AG09319 (cell line): ENCODE measurements around the gene PCBP3.

ENCODE experiments used
- DNase-seq: peaks from one replicate; pipeline ENCODE4 v3.0.0-alpha.2; 2010; ENCODE audit warnings: low read depth; ENCODE audit errors: extremely low read depth
- TF ChIP-seq, protein P1 (sequence below): IDR thresholded peaks from 2 replicates; pipeline ENCODE4 v1.5.1; 2011; ENCODE audit warnings: low read depth, mild to moderate bottlenecking, inconsistent platforms, low read length, moderate library complexity

Gene PCBP3

DNA sequence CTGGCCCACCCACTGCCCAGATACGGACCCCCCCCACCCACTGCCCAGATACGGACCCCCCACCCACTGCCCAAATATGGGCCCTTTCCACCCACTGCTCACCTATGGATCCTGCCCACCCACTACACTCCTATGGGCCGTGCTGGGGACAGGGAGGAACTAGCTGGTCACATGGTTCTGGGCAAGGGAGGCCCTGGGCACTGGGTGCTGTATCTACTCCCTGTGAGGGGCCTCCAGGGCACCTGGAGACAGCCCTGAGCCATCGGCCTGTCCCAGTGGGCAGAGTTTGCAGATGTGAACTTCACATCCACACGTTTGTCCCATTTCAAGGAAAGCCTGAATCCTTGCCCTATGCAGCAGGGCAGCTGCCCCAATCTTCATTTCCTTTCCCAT lies 266.6 kb downstream of the PCBP3 start:
- TF ChIP-seq, protein P1, sequence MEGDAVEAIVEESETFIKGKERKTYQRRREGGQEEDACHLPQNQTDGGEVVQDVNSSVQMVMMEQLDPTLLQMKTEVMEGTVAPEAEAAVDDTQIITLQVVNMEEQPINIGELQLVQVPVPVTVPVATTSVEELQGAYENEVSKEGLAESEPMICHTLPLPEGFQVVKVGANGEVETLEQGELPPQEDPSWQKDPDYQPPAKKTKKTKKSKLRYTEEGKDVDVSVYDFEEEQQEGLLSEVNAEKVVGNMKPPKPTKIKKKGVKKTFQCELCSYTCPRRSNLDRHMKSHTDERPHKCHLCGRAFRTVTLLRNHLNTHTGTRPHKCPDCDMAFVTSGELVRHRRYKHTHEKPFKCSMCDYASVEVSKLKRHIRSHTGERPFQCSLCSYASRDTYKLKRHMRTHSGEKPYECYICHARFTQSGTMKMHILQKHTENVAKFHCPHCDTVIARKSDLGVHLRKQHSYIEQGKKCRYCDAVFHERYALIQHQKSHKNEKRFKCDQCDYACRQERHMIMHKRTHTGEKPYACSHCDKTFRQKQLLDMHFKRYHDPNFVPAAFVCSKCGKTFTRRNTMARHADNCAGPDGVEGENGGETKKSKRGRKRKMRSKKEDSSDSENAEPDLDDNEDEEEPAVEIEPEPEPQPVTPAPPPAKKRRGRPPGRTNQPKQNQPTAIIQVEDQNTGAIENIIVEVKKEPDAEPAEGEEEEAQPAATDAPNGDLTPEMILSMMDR = no peak
- no peak for DNase-seq

DNA sequence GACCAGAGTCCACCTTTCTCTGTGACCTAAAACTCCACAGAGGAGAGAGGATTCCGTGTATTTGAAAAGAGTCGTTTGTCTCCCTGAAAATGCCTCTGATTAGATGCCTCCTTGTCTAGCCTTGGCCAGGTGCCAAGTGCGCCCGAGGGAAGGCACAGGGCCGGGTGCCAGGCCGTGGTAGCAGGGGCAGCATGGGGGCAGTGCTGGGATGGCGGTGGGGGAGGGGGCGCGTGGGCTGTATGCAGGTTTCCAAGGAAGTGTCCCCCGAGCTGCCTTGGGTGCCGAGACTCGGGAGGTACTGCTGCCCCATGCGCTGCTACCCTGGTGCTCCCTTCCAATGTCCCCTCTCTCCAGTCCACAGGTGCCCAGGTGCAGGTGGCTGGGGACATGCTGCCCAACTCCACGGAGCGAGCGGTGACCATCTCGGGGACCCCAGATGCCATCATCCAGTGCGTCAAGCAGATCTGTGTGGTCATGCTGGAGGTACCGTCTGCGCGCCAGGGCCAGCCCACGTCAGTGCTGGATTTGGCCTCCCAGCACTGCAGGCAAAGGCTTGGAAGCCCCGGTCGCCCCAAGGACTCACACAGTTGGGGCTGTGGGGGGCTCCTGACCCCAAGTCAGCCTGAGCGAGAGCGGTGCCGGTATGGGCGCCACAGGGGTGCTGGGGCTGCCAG lies 267.2 kb downstream of the PCBP3 start:
- DNase-seq = no peak
- TF ChIP-seq, protein P1 = no peak

DNA sequence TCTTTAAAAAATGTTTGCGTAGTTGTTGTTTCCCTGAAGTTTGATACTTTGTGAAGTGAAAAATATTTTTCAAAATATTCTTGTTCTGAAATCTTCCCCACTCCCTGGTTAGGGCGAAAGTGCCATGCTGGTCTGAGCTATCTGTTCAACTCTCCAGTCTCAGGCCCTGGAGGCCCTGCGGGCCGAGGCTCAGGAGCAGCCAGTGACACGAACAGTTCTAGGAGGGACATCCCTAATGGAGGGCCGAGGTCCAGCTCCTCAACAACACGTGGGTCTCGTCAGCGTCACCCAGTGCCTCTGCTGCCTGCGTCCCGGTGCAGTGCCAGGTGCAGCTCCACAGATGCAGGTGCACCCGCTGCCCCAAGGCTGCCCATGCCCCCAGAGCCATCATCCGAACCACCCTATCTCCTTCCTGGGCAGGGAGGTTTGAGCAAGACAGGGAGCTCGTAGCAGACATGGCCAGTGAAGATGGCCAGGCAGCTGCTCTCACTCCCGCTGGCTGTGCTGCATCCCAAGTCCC lies 268.3 kb downstream of the PCBP3 start:
- TF ChIP-seq, protein P1 = no peak

DNA sequence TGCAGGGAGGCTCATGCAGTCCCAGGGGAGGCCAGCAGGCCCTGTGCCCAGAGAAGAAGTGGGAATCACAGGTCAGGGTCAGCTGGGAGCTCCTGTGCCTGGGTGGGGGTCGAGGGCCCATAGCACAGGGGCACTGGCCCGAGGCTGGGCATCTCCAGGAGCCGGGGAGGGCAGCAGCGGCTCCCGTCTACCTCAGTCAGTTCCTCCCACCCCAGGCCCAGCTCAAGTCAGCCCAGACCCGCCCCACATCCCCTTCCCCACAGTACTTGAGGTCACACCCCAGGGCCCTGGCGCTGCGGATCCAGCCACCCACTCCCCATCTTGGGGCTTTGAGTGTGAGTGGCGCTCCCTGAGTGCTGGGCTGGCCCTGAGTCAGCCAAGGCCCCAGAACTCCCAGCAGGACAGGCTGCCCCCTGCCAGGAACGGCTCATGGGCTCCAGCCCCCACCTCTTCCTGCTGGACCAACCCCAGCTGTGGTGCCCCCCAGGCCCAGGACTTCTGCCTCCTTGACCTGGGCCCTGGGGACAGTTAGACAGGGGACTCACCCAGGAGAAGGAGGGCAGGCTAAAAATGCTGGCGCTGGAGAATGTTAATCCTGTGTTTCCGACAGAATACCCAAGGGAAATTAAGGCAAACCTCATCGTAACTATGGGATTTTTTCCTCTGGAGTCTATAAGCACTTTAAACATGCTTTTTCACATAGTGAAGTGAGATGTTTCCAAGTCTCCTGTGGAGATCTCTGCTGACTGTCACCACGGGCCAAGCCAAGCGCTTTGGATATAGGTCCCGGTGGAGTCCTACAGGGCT lies 269.3 kb downstream of the PCBP3 start:
- DNase-seq = no peak
- TF ChIP-seq, protein P1 = no peak

More for the DNA sequence above, 268.3 kb downstream of the PCBP3 start:
- DNase-seq = no peak

DNA sequence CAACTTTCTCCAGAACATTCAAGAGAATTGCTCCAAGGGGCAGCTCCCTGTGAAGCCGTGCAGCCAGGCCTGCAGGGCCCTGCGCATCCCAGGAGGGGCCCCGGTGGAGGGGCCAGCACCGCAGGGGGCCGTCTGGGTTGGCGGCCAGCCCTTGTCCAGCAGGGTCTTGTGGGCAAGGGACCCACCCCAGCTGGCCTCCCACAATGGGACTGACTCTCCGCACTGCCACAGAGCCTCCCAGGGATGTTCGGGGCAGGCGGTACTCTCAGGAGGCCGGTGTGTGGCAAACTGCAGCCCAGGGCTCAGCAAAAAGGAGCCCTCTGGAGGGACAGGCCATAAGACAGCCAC lies 269.9 kb downstream of the PCBP3 start:
- TF ChIP-seq, protein P1 = no peak
- no peak for DNase-seq

DNA sequence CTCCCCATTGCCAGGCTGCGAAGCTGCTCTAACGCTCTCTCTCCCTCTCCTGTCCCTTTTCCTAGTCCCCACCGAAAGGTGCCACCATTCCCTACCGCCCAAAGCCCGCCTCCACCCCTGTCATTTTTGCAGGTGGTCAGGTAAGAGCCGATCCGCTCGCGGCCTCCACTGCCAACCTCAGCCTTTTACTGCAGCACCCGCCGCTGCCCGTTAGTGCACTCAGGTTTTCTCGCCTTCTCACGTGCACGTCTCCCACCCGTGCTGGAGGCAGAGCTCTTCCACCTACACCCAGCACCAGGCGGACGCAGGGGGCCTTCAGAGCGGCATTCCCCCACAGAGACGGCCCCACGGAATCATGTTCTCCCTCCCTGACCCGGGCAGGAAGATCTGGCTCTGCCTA lies 270.4 kb downstream of the PCBP3 start:
- no peak for DNase-seq
- TF ChIP-seq, protein P1 = no peak

DNA sequence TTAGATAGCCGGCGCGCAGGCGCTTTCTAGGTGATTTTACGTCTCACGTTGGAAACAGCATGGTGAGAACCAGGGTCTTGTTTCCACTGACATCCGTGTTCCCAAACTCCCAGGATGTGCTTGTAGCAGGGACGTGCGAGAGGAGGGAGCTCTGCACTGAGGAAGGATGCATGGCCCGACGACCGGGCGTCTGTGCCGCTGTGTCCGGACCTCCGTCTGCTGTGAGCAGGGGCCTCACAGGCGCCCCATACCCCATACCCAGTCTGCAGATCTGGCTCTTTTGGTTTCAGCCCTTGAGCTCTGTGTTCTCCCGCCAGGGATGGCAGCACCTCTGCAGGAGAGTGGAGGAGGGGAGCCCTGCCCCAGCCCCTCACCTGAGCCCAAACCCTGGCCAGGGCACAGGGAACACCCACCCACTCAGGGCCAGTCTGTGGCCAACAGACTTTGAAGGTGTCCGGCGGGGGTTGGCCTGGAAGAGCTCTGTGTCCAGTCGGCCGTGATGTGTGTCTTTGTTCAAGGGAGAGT lies 270.9 kb downstream of the PCBP3 start:
- DNase-seq = no peak
- TF ChIP-seq, protein P1 = no peak
